ENCODE results near the gene COL1A1.

GRCh38 chr17:50201276-50201854 lies at the start of gene COL1A1:
- TF ChIP-seq OSR1 (CRISPR knock-in tag; IDR thresholded peaks at IDR 0.05) = no peak
- no peak for TF ChIP-seq SNAI2 (CRISPR knock-in tag; IDR thresholded peaks at IDR 0.05)
- no peak for TF ChIP-seq GLIS3 (CRISPR knock-in tag; IDR thresholded peaks at IDR 0.05)
- no peak for TF ChIP-seq BACH2 (CRISPR knock-in tag; IDR thresholded peaks at IDR 0.05; ENCODE audit: borderline replicate concordance)
- no peak for TF ChIP-seq ARNTL (CRISPR knock-in tag; IDR thresholded peaks at IDR 0.05; ENCODE audit: borderline replicate concordance, low read depth)
- no peak for TF ChIP-seq ZFP3 (CRISPR knock-in tag; IDR thresholded peaks at IDR 0.05)
- TF ChIP-seq POU6F1 (CRISPR knock-in tag; IDR thresholded peaks at IDR 0.05; ENCODE audit: borderline replicate concordance, low read depth) = no peak
- no peak for TF ChIP-seq ZC3H10 (CRISPR knock-in tag; IDR thresholded peaks at IDR 0.05)
- no peak for TF ChIP-seq ZNF70 (CRISPR knock-in tag; IDR thresholded peaks at IDR 0.05)
- 0 out of 2 replicates have a peak, but pooled peaks have one; percentile 25 for TF ChIP-seq TOX (CRISPR knock-in tag; IDR thresholded peaks at IDR 0.05; ENCODE audit: borderline replicate concordance)
- no peak for TF ChIP-seq ZFP30 (CRISPR knock-in tag; IDR thresholded peaks at IDR 0.05)
- TF ChIP-seq ISL1 (CRISPR knock-in tag; IDR thresholded peaks at IDR 0.05) = no peak

Measured in SK-N-SH treated with all-trans-retinoic acid at 6 μM for 48 hours (cell line).